Subcutaneous abdominal adipose tissue (tissue), 5 donors: ENCODE data around the gene IFI16.

ENCODE experiments used
- H3K27ac ChIP-seq: one replicate; pipeline ENCODE4 v1.7.0; 2013; ENCODE audit warnings: low read depth, mild to moderate bottlenecking, inconsistent platforms, low read length, moderate library complexity
- H3K27me3 ChIP-seq, 5 donors: one replicate each; pipeline ENCODE4 v1.7.0; 2013; ENCODE audit warnings: low read length in 5 of 5, inconsistent platforms in 1 of 5; ENCODE audit not compliant: control insufficient read depth in 5 of 5, insufficient read depth in 4 of 5
- H3K36me3 ChIP-seq, 5 donors: one replicate each; pipeline ENCODE4 v1.7.0; 2013; ENCODE audit warnings: low read length in 5 of 5; ENCODE audit not compliant: control insufficient read depth in 5 of 5, insufficient read depth in 5 of 5
- H3K4me1 ChIP-seq, 5 donors: one replicate each; pipeline ENCODE4 v1.7.0; 2013; ENCODE audit warnings: low read length in 5 of 5, mild to moderate bottlenecking in 3 of 5, moderate library complexity in 1 of 5; ENCODE audit not compliant: control insufficient read depth in 5 of 5, insufficient read depth in 5 of 5
- H3K4me3 ChIP-seq, 5 donors: one replicate each; pipeline ENCODE4 v1.7.0; 2013; ENCODE audit warnings: low read length in 5 of 5, low read depth in 1 of 5
- H3K9ac ChIP-seq, 5 donors: one replicate each; pipeline ENCODE4 v1.7.0; 2013; ENCODE audit warnings: low read length in 5 of 5, mild to moderate bottlenecking in 4 of 5, moderate library complexity in 3 of 5
- H3K9me3 ChIP-seq, 5 donors: one replicate each; pipeline ENCODE4 v1.7.0; 2013; ENCODE audit warnings: low read length in 5 of 5; ENCODE audit not compliant: control insufficient read depth in 5 of 5
- donor health status: healthy.
- donor health status: healthy.
- donor health status: healthy.
- donor health status: healthy.
- donor health status: healthy.

The IFI16 gene

DNA sequence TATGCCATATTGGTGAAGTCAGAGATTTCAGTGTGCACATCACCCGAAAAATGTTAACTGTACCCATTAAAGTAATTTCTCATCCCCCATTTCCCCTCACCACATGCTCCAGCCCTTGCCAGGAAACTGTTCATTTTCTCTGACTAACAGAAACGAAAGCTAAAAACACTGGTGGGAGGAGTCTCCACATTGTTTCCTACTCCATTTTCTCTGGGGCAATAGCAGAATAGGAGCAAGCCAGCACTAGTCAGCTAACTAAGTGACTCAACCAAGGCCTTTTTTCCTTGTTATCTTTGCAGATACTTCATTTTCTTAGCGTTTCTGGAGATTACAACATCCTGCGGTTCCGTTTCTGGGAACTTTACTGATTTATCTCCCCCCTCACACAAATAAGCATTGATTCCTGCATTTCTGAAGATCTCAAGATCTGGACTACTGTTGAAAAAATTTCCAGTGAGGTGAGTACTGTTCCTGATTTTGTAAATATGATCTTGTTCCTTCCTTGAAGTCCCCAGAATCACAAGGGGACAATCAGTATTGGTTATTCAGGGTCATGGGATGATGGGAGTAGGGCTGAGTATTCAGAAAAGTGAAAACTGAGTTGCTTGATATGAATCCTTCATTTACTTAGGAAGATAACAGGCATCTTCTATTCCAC, at the start of gene IFI16:
Gene IFI16 (plus strand): TSS at position 204 of the 658 bp plus-strand sequence. CDS start 4,774 bp downstream, outside the sequence.
- H3K4me3 ChIP-seq, result peak within 1 kb of the TSS; percentile 56 to 92 (median 81)
- no peaks in the 10 kb centered on the region for H3K27me3 ChIP-seq
- H3K9ac ChIP-seq, result peak within 1 kb of the TSS; percentile 82 to 93 (median 87)
- no peaks in the 10 kb centered on the region for H3K9me3 ChIP-seq
- H3K27ac ChIP-seq, result peak within 1 kb of the TSS; percentile 97
- peaks cover 18 to 46% (median 34%) of the 10 kb centered on the region in 5 donors for H3K4me1 ChIP-seq
- H3K36me3 ChIP-seq, result peaks cover 0 to 2% (median 0%) of the 10 kb centered on the region in 5 donors

DNA sequence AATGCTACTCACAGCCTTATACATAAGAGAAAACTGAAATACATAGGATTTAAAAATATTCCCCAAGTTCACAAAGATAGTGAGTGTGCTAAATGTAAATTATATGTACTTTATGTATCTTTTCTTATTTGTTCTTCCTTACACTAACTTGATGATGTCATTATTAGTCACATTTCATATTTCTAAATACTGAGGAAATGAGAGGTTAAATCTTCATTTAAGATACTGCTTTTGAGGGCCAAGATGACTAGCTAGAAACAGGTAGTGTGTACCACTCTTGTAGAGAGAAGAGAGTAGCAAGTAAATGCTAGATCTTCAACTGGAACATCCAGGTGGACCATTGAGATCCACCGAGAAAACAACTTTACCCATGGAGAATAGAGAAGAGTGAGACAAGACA, 48.5 kb upstream of the IFI16 start:
- peaks cover 0 to 5% (median 0%) of the 10 kb centered on the region in 5 donors for H3K4me1 ChIP-seq
- no peak overlapping the region for H3K27ac ChIP-seq
- H3K9ac ChIP-seq, result no peak overlapping the region
- H3K36me3 ChIP-seq, result no peaks in the 10 kb centered on the region
- peaks cover 0 to 2% (median 0%) of the 10 kb centered on the region in 5 donors for H3K27me3 ChIP-seq
- no peak overlapping the region for H3K4me3 ChIP-seq
- H3K9me3 ChIP-seq, result peaks cover 0 to 6% (median 0%) of the 10 kb centered on the region in 5 donors

DNA sequence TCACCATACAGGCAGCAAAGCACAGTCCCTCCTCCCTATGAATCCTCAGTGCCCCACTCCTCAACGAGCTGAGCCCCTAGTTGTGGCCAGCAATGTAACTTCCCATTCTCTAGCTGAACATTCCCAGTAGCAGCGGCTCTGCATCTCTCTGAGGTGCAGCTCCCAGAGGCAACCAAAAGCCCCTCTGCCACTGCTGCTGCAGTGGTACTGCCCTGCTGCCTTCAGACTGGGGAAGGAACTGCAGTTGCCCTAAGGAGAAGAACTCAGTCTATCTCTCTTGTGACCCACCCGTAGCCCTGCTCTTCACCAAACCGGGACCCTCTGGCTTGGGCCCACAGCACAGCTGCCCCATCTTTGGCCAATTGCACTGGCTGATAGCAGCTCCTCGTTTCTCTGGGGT, 46.7 kb upstream of the IFI16 start:
- no peak overlapping the region for H3K9ac ChIP-seq

DNA sequence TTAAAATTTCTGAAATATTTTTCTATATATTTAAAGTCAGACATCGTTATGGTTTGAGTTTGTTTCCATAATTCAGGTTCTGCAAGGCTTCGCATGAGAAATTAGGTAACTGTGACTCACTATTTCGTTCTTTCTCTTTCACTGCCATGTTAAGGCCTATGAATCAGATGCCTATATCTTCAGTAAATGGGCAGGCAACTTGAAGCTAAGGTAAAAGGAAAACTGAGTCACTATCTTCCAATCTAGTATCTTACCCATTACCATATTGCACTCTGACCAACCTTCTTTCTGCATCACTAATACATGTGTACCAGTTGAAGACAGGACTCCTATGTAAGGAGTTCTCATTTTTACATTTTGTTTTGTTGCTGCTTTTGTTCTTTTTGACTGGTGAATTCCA, 40.5 kb upstream of the IFI16 start:
- no peaks in the 10 kb centered on the region for H3K4me1 ChIP-seq
- no peaks in the 10 kb centered on the region for H3K27me3 ChIP-seq
- H3K4me3 ChIP-seq, result no peak overlapping the region
- H3K36me3 ChIP-seq, result no peaks in the 10 kb centered on the region
- H3K27ac ChIP-seq, result no peak overlapping the region
- no peak overlapping the region for H3K9ac ChIP-seq
- H3K9me3 ChIP-seq, result no peaks in the 10 kb centered on the region

More for the DNA sequence above, 46.7 kb upstream of the IFI16 start:
- Histone ChIP-seq H3K4me1 (peaks cover 0 to 5% (median 0%) of the 10 kb centered on the region in 5 donors), H3K27me3 (peaks cover 0 to 2% (median 0%) of the 10 kb centered on the region in 5 donors), H3K9me3 (peaks cover 0 to 6% (median 0%) of the 10 kb centered on the region in 5 donors), H3K36me3 (no peaks in the 10 kb centered on the region), H3K27ac (no peak overlapping the region), H3K4me3 (no peak overlapping the region)

DNA sequence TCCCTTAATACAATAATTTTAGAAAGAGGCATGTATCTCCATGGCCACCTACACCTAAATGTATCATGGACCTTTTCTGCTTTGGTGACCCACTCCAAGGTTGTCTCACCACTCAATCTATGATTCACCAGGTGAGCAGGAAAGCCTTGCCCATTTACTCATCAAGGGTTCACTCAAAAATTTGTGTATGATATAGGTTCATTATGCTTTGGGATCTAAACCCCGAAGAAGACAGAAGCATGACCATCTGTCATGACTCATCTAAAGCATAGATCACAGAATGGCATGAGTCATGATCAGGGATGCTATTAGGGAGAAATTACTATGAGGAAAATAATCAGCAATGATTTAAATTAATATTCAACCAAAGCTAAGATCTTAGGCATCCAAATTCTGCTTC, 39.9 kb upstream of the IFI16 start:
- no peaks in the 10 kb centered on the region for H3K36me3 ChIP-seq
- H3K27ac ChIP-seq, result no peak overlapping the region
- no peak overlapping the region for H3K9ac ChIP-seq
- no peaks in the 10 kb centered on the region for H3K9me3 ChIP-seq
- H3K4me1 ChIP-seq, result no peaks in the 10 kb centered on the region
- H3K4me3 ChIP-seq, result no peak overlapping the region
- no peaks in the 10 kb centered on the region for H3K27me3 ChIP-seq

DNA sequence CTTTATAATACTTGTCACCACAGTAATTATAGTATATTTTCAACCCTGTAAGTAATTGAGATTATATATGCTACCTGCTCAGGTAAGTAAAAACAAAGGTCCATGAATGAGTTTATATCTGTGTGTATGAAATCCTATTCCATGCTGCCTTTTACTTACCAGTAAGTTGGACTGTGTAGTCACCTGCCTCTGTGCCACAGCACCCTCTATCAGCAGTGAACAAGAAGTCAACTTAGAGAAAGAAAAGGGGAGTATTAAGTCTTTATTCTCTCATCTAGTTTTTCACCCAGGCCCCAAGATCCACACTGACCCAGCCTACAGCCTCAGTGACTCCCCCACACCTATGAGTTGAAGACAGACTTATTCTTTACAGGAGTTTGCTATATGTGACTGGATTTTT, 36.9 kb upstream of the IFI16 start:
- Histone ChIP-seq H3K4me1 (no peaks in the 10 kb centered on the region), H3K27ac (no peak overlapping the region), H3K27me3 (no peaks in the 10 kb centered on the region), H3K9ac (no peak overlapping the region), H3K36me3 (no peaks in the 10 kb centered on the region), H3K9me3 (no peaks in the 10 kb centered on the region), H3K4me3 (no peak overlapping the region)

DNA sequence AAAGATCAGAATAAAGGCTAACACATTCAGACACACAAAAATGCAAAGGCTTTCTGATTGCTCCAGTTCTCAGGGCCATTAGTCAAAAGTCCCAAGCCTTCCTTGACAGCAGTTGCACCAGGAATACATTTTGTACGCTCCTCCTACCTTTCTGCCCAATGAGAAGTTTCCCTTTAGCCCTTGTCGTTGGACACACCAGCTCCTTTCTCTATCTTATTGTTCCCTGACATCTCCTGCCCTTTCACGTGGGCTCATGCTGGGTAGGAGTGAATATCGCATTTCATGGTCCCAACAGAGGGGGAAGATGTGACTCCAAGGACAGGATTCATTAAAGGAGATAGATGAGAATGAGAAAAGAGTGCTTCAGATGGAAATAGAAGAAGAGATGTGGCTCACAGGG, 33.5 kb upstream of the IFI16 start:
- H3K4me3 ChIP-seq, result no peak overlapping the region
- H3K36me3 ChIP-seq, result no peaks in the 10 kb centered on the region
- no peaks in the 10 kb centered on the region for H3K27me3 ChIP-seq
- peaks cover 0 to 12% (median 5%) of the 10 kb centered on the region in 5 donors for H3K9me3 ChIP-seq
- H3K9ac ChIP-seq, result no peak overlapping the region
- no peak overlapping the region for H3K27ac ChIP-seq
- no peaks in the 10 kb centered on the region for H3K4me1 ChIP-seq

DNA sequence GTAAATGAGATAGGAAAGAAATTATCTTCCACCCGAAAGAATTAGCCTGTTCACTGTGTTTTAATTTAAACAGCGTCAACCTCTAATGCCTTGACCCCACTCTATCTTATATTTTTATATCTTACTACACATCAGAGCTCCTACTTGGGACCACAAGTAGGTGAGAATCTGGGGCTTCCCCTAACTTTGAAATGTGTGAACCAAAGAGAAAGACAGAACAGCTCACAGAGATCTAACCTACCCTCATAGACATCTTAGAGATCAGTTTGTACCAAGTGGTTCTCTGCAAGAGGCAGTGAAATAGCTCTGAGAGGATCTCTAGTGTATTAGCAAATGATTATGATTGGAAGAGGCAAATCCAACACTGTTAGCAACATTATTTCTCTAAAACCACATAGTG, 31.0 kb upstream of the IFI16 start:
- no peak overlapping the region for H3K4me3 ChIP-seq

DNA sequence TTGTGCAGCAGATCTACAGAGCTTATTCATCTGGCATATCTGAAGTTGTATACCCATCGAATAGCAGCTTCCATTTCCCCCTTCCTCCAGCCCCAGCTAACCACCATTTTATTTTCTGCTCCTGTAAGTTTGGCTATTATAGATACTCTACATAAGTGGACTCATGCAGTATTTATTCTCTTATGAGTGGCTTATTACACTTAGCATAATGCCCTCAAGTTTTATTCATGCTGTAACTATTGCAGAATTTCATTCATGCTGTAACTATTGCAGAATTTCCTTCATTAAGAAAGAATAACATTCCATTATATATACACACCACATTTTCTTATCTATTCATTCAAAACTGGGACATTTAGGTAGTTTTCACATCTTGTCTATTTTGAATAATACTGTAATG, 30.5 kb upstream of the IFI16 start:
- Histone ChIP-seq H3K27me3 (no peaks in the 10 kb centered on the region), H3K27ac (no peak overlapping the region), H3K9ac (no peak overlapping the region), H3K4me1 (no peaks in the 10 kb centered on the region), H3K36me3 (no peaks in the 10 kb centered on the region), H3K9me3 (peaks cover 0 to 16% (median 5%) of the 10 kb centered on the region in 5 donors), H3K4me3 (no peak overlapping the region)

More for the DNA sequence above, 31.0 kb upstream of the IFI16 start:
- Histone ChIP-seq H3K27ac (no peak overlapping the region), H3K36me3 (no peaks in the 10 kb centered on the region), H3K9me3 (peaks cover 0 to 16% (median 5%) of the 10 kb centered on the region in 5 donors), H3K27me3 (no peaks in the 10 kb centered on the region), H3K4me1 (no peaks in the 10 kb centered on the region), H3K9ac (no peak overlapping the region)

DNA sequence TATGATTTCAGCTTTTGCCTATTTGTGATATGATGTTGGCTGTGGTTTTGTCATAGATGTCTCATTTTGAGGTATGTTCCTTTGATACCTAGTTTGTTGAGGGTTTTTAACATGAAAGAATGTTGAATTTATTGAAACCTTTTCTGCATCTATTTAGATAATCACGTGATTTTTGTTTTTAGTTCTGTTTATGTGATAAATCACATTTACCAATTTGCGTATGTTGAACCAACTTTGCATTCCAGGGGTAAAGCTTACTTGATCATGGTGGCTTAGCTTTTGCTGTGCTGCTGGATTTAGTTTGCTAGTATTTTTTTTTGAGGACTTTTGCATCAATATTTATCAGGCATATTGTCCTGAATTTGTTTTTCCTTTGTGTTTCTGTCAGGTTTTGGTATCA, 26.5 kb upstream of the IFI16 start:
- Histone ChIP-seq H3K4me1 (no peaks in the 10 kb centered on the region), H3K4me3 (no peak overlapping the region), H3K27ac (no peak overlapping the region), H3K9ac (no peak overlapping the region), H3K36me3 (no peaks in the 10 kb centered on the region), H3K9me3 (peaks cover 0 to 16% (median 5%) of the 10 kb centered on the region in 5 donors), H3K27me3 (no peaks in the 10 kb centered on the region)
